ENCODE data around the gene NSUN3.

GRCh38 chr3:94076055-94076454 lies 13.2 kb downstream of the NSUN3 start:
- TF ChIP-seq EP300 (IDR thresholded peaks at IDR 0.05), result no peak
- no peak for TF ChIP-seq CTCF (IDR thresholded peaks at IDR 0.05)
